GM12878 (cell line): ENCODE data around the gene SPRR2G. TPM values are rescaled to one million over a fixed set of nuclear protein-coding genes. Genes with fewer than 3 reads are reported as not detected.
A peak's percentile ranks its signal among the peaks of the same experiment; 100 is the strongest.

Source experiments
- ATAC-seq: fragments of 200-7000 bp; cut with Tn5 transposase; 3 replicates; pipeline ENCODE4 v1.9.1; 2020; ENCODE audit warnings: mild to moderate bottlenecking, moderate library complexity
- BruUV-seq: library from RNA; stranded (reverse); fragments of 400-500 nt; replicated peaks from 2 replicates; lab custom pipeline; 2021; lab: Mats Ljungman, UMichigan
- CTCF ChIA-PET: fragments of 300-600 bp; sonication (Branson Sonifier 250); formaldehyde crosslinking; extraction: SDS; loops from one replicate; lab custom pipeline; 2021; ENCODE audit warnings: inconsistent platforms; lab: Yijun Ruan, JAX
- POLR2A ChIA-PET: fragments of 350-600 bp; formaldehyde crosslinking; extraction: SDS; loops from one replicate; lab custom pipeline; 2021; ENCODE audit warnings: inconsistent platforms; lab: Charles Lee
- RAD21 ChIA-PET: fragments of 300-600 bp; sonication (Branson Sonifier 250); formaldehyde crosslinking; loops from one replicate; lab custom pipeline; 2023; ENCODE audit warnings: antibody characterized with exemption; ENCODE audit not compliant: unreplicated experiment; lab: Charles Lee
- SMC1A ChIA-PET: fragments of 300-600 bp; sonication (Branson Sonifier 250); formaldehyde crosslinking; loops from one replicate; lab custom pipeline; 2023; ENCODE audit not compliant: unreplicated experiment, uncharacterized antibody; lab: Charles Lee
- DNase-seq: peaks from one replicate; pipeline ENCODE4 v3.0.0-alpha.2; 2011; ENCODE audit warnings: low read depth, low spot score
- FAIRE-seq: peaks from 3 replicates; lab custom pipeline; 2011; peaks lifted over from hg19 to GRCh38; lab: Jason Lieb, UNC
- H2AFZ ChIP-seq: 2 replicates; pipeline ENCODE4 v1.6.0; 2011; ENCODE audit warnings: low read depth, low read length, control low read depth; ENCODE audit not compliant: control insufficient read depth
- H3K27ac ChIP-seq: 2 replicates; pipeline ENCODE4 v1.5.1; 2011; ENCODE audit warnings: control low read depth; ENCODE audit not compliant: control insufficient read depth, insufficient read depth
- H3K27me3 ChIP-seq, 2 experiments: replicated peaks in 1 of 2; 2 replicates each; pipeline versions ENCODE4 v1.6.0 to v1.6.1; 2011; ENCODE audit warnings: low read length in 1 of 2; ENCODE audit not compliant: control insufficient read depth in 2 of 2, insufficient read depth in 2 of 2
- H3K36me3 ChIP-seq, 2 experiments: 2 replicates each; pipeline ENCODE4 v1.5.1; 2011; ENCODE audit warnings: low read length in 1 of 2; ENCODE audit not compliant: control insufficient read depth in 2 of 2, insufficient read depth in 2 of 2
- H3K4me1 ChIP-seq: 2 replicates; pipeline ENCODE4 v1.6.1; 2011; ENCODE audit warnings: mild to moderate bottlenecking, low read length, moderate library complexity, mixed read lengths; ENCODE audit not compliant: control insufficient read depth, insufficient read depth
- H3K4me2 ChIP-seq: 2 replicates; pipeline ENCODE4 v1.6.0; 2011; ENCODE audit warnings: control low read depth; ENCODE audit not compliant: control insufficient read depth, insufficient read depth
- H3K4me3 ChIP-seq: fragments of 200-600 bp; sonication (generic); 2 replicates; pipeline ENCODE4 v1.5.1; 2016
- H3K79me2 ChIP-seq: 2 replicates; pipeline ENCODE4 v1.6.0; 2011; ENCODE audit warnings: low read length; ENCODE audit not compliant: control insufficient read depth, insufficient read depth
- H3K9ac ChIP-seq: 2 replicates; pipeline ENCODE4 v1.8.0; 2011; ENCODE audit warnings: low read length, control low read depth, mixed read lengths; ENCODE audit not compliant: control insufficient read depth, insufficient read depth
- H3K9me3 ChIP-seq: replicated peaks from 3 replicates; pipeline ENCODE4 v1.5.1; 2011; ENCODE audit warnings: mild to moderate bottlenecking, low read length; ENCODE audit not compliant: control insufficient read depth, insufficient read depth
- H4K20me1 ChIP-seq: 2 replicates; pipeline ENCODE4 v1.6.0; 2011; ENCODE audit not compliant: control insufficient read depth, insufficient read depth
- BACH1 ChIP-seq: fragments of 450-650 bp; IDR thresholded peaks from 2 replicates; pipeline ENCODE4 v1.6.1; 2017; ENCODE audit warnings: mild to moderate bottlenecking, borderline replicate concordance
- IRF3 ChIP-seq: fragments of 450-650 bp; IDR thresholded peaks from 2 replicates; pipeline ENCODE4 v1.6.1; 2014; ENCODE audit warnings: mild to moderate bottlenecking
- PRDM15 ChIP-seq: fragments of 450-650 bp; formaldehyde crosslinking; IDR thresholded peaks from 2 replicates; pipeline ENCODE4 v1.4.0; 2020; ENCODE audit warnings: mild to moderate bottlenecking, moderate library complexity
- STAT1 ChIP-seq: fragments of 450-650 bp; conservative IDR thresholded peaks from 2 replicates; pipeline ENCODE4 v1.6.1; 2014; ENCODE audit warnings: antibody characterized with exemption, mild to moderate bottlenecking
- TCF12 ChIP-seq: IDR thresholded peaks from 2 replicates; pipeline ENCODE4 v1.6.1; 2011; ENCODE audit warnings: low read depth, mild to moderate bottlenecking, low read length
- ZNF217 ChIP-seq: fragments of 450-650 bp; IDR thresholded peaks from 2 replicates; pipeline ENCODE4 v1.6.1; 2017; ENCODE audit warnings: antibody characterized with exemption, mild to moderate bottlenecking
- ZNF622 ChIP-seq: fragments of 450-650 bp; IDR thresholded peaks from 2 replicates; pipeline ENCODE4 v1.6.1; 2017; ENCODE audit warnings: mild to moderate bottlenecking, inconsistent platforms
- ZNF687 ChIP-seq: fragments of 450-650 bp; IDR thresholded peaks from 2 replicates; pipeline ENCODE4 v1.6.1; 2017; ENCODE audit warnings: mild to moderate bottlenecking, moderate library complexity
- in situ Hi-C: fragments of 300-500 bp; cut with MboI; formaldehyde crosslinking; loops from 9 replicates; pipeline ENCODE4 v1.14.3; 2018; ENCODE audit warnings: mixed read lengths
- intact Hi-C: fragments of 100-400 bp; cut with micrococcal nuclease; formaldehyde crosslinking; loops from one replicate; pipeline ENCODE4 v1.14.2; 2022; ENCODE audit not compliant: unreplicated experiment
- polyA plus RNA-seq, 11 experiments: library from polyadenylated mRNA; depleted of rRNA in 4 of 11; unstranded in 6 of 11; stranded (reverse) in 5 of 11; fragments of >200 nt; fragmentation: Nextera tagmentation in 4 of 11; fragmentation: Illumina TruSeq in 1 of 11; extraction: Ambion mirVana in 4 of 11; extraction: Trizol in 1 of 11; gene quantifications; 1 replicate in 1 of 11; 2 replicates in 10 of 11; pipeline versions ENCODE4 v1.2.1 to v1.2.3, GENCODE V29; 2011 to 2016; ENCODE audit warnings: inconsistent platforms in 2 of 11, missing spikeins in 2 of 11, low read depth in 1 of 11
- total RNA-seq, 4 experiments: library from RNA; depleted of rRNA in 3 of 4; stranded (reverse); fragments of >200 nt in 3 of 4; fragmentation: Illumina TruSeq in 1 of 4; extraction: Trizol in 1 of 4; gene quantifications; 2 replicates each; pipeline versions ENCODE4 v1.2.1 to v1.2.3, GENCODE V29; 2013 to 2021
- TF ChIP-seq, protein P1 (sequence below): fragments of 450-650 bp; IDR thresholded peaks from 2 replicates; pipeline ENCODE4 v1.6.1; 2017; ENCODE audit warnings: mild to moderate bottlenecking
- TF ChIP-seq, protein P2 (sequence below): IDR thresholded peaks from 2 replicates; pipeline ENCODE4 v1.6.1; 2012; ENCODE audit warnings: low read length, inconsistent platforms

Gene SPRR2G
- total and polyA plus RNA-seq, 10 of the 15 experiments (the other 5 are each of a cell fraction or from before 2014, with no cell fraction given), result 0.18 TPM; not detected in 9

DNA sequence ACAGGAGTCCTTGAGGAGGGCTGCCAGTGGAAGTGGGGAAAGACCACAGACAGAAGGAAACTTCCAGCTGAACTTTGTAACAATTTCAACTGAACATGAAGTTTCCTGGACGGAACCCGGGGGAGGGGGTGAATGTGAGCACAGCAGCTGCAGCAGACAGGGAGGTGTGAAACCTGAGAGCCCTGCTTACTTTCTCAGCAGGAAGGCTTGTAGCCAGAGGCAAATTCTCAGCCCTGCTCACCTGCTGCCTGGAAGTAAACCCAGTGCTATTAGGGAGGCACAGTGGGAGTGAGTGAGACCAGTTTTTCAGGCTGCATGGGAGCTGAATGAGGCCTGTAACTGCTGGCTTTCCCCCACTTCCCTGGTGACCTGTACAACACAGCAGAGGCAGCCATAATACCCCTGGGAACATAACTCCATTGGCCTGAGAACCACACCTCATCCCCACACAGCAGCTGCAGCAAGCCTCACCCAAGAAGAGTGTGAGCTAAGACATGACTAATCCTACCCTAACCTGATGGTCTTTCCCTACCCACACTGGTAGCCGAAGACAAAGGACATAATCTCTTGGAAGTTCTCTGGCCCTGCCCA is 27.8 kb downstream of the SPRR2G start (continued):
- no peak for TF ChIP-seq IRF3
- TF ChIP-seq TCF12, result peak; percentile 65; the same call in 1 of the 2 replicates
- TF ChIP-seq, protein P1, sequence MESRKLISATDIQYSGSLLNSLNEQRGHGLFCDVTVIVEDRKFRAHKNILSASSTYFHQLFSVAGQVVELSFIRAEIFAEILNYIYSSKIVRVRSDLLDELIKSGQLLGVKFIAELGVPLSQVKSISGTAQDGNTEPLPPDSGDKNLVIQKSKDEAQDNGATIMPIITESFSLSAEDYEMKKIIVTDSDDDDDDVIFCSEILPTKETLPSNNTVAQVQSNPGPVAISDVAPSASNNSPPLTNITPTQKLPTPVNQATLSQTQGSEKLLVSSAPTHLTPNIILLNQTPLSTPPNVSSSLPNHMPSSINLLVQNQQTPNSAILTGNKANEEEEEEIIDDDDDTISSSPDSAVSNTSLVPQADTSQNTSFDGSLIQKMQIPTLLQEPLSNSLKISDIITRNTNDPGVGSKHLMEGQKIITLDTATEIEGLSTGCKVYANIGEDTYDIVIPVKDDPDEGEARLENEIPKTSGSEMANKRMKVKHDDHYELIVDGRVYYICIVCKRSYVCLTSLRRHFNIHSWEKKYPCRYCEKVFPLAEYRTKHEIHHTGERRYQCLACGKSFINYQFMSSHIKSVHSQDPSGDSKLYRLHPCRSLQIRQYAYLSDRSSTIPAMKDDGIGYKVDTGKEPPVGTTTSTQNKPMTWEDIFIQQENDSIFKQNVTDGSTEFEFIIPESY, result no peak
- TF ChIP-seq BACH1, result no peak
- no peak for TF ChIP-seq STAT1
- TF ChIP-seq ZNF217, result no peak
- TF ChIP-seq, protein P2, sequence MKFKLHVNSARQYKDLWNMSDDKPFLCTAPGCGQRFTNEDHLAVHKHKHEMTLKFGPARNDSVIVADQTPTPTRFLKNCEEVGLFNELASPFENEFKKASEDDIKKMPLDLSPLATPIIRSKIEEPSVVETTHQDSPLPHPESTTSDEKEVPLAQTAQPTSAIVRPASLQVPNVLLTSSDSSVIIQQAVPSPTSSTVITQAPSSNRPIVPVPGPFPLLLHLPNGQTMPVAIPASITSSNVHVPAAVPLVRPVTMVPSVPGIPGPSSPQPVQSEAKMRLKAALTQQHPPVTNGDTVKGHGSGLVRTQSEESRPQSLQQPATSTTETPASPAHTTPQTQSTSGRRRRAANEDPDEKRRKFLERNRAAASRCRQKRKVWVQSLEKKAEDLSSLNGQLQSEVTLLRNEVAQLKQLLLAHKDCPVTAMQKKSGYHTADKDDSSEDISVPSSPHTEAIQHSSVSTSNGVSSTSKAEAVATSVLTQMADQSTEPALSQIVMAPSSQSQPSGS, result peak; percentile 61

DNA sequence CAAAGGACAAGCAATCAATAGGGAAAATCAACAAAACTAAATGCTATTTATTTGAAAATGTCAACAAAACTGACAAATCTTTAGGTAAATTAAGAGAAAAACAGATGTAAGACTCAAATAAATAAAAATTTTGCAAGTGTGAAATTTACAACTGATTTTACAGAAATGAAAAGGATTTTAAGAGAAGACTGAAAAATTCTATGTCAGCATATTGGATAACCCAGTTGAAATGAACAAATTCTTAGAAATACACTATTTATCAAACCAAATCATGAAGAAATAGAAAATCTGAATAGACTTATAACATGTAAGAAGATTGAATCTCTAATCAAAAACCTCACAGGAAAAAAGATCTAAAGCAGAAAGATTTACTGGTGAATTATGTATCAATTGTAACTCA is 29.7 kb downstream of the SPRR2G start:
- H4K20me1 ChIP-seq, result no peaks in the 10 kb centered on the region
- H3K4me2 ChIP-seq, result no peak overlapping the region
- ChIA-PET SMC1A (no interaction called here), CTCF (no interaction called here), RAD21 (no interaction called here), POLR2A (no interaction called here)
- no peaks in the 10 kb centered on the region for H3K27me3 ChIP-seq
- DNase-seq, result no peak
- no peaks in the 10 kb centered on the region; the same call in 2 of the 3 replicates for H3K9me3 ChIP-seq
- in situ Hi-C loops (no loop called here), intact Hi-C loops (no loop called here)
- no peak overlapping the region for H3K9ac ChIP-seq
- no peak overlapping the region for H2AFZ ChIP-seq
- no peak for ATAC-seq
- no peak overlapping the region for H3K27ac ChIP-seq
- no peaks in the 10 kb centered on the region for H3K79me2 ChIP-seq
- BruUV-seq, result no TSS peak
- no peak for FAIRE-seq
- H3K4me1 ChIP-seq, result no peaks in the 10 kb centered on the region
- H3K36me3 ChIP-seq, result no peaks in the 10 kb centered on the region
- H3K4me3 ChIP-seq, result no peak overlapping the region
- TF ChIP-seq PRDM15 (CRISPR knock-in tag), result no peak
- no peak for TF ChIP-seq ZNF687
- TF ChIP-seq ZNF622, result no peak
